Measurements from ENCODE around the gene HLA-B.
"Not testable (repeated sequence)": the region's sequence is repeated elsewhere in the genome, so short reads cannot be mapped to it uniquely, and the experiment has no call there.

The HLA-B gene

GRCh38 chr6:31381666-31382065, 24.7 kb upstream of the HLA-B start:
- no peak for DNase-seq

GRCh38 chr6:31379850-31380249, 22.9 kb upstream of the HLA-B start:
- DNase-seq = no peak

- DNase-seq = no peak
These were observed 21.7 kb upstream of the HLA-B start for GRCh38 chr6:31378721-31379103.

GRCh38 chr6:31378062-31378720, 21.2 kb upstream of the HLA-B start:
- no peak for DNase-seq

GRCh38 chr6:31377029-31377428, 20.1 kb upstream of the HLA-B start:
- DNase-seq = no peak

GRCh38 chr6:31375699-31376098, 18.7 kb upstream of the HLA-B start:
- DNase-seq = no peak

- not testable (repeated sequence) for DNase-seq
These were observed 17.1 kb upstream of the HLA-B start for GRCh38 chr6:31374118-31374517.

- DNase-seq = no peak
These were observed 11.5 kb upstream of the HLA-B start for GRCh38 chr6:31368461-31368860.

- peak; percentile 78 for DNase-seq
These were observed 9.9 kb upstream of the HLA-B start for GRCh38 chr6:31366693-31367470.

GRCh38 chr6:31365864-31366263, 8.9 kb upstream of the HLA-B start:
- DNase-seq = no peak

GRCh38 chr6:31363811-31364210, 6.8 kb upstream of the HLA-B start:
- no peak for DNase-seq

GRCh38 chr6:31362751-31363150, 5.8 kb upstream of the HLA-B start:
- DNase-seq = no peak

GRCh38 chr6:31359581-31359980, 2.6 kb upstream of the HLA-B start:
- DNase-seq = peak; percentile 26

GRCh38 chr6:31358302-31358701, 1.3 kb upstream of the HLA-B start:
- no peak for DNase-seq

GRCh38 chr6:31357886-31358285, 907 bp upstream of the HLA-B start:
- DNase-seq = no peak

GRCh38 chr6:31356216-31356945, 598 bp downstream of the HLA-B start:
- DNase-seq = no peak

- no peak for DNase-seq
These were observed 1.4 kb downstream of the HLA-B start for GRCh38 chr6:31355583-31355948.

GRCh38 chr6:31354864-31355582, 2.0 kb downstream of the HLA-B start:
- no peak for DNase-seq

GRCh38 chr6:31354158-31354863, 2.7 kb downstream of the HLA-B start:
- no peak for DNase-seq

- no peak for DNase-seq
These were observed 3.5 kb downstream of the HLA-B start for GRCh38 chr6:31353384-31353945.

- DNase-seq = no peak
These were observed 4.1 kb downstream of the HLA-B start for GRCh38 chr6:31352683-31353383.

GRCh38 chr6:31352310-31352682, 4.7 kb downstream of the HLA-B start:
- DNase-seq = no peak

Data from fibroblast of skin of right biceps (primary cell).